NCI-H2227 treated with DMSO at 0.1 percent for 48 hours (cell line): Measurements from ENCODE around the gene MLH3.

Experiments used
- DNase-seq: peaks from one replicate; lab custom pipeline; 2025; lab: John Stamatoyannopoulos, UW

MLH3 gene

GRCh38 chr14:74984236-74985027, 66.8 kb downstream of the MLH3 start:
- no peak for DNase-seq

DNA sequence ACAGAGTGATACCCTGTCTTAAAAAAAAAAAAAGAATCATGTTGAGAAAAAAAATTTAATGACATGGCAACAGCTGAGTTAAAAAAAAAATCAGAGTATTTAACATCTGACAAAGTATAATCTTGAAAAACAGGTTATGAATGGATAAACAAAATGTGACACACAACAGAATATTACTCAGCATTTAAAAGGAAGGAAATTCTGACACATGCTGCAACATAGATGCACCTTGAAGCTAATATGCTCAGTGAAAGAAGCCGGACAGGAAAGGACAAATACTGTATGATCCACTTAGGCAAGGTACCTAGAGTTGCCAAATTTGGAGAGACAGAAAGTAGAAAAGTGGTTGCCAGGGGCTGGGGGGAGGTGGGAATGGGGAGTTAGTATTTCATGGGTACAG, 67.9 kb downstream of the MLH3 start:
- no peak for DNase-seq

GRCh38 chr14:74982661-74983060, 68.6 kb downstream of the MLH3 start:
- DNase-seq: no peak

DNA sequence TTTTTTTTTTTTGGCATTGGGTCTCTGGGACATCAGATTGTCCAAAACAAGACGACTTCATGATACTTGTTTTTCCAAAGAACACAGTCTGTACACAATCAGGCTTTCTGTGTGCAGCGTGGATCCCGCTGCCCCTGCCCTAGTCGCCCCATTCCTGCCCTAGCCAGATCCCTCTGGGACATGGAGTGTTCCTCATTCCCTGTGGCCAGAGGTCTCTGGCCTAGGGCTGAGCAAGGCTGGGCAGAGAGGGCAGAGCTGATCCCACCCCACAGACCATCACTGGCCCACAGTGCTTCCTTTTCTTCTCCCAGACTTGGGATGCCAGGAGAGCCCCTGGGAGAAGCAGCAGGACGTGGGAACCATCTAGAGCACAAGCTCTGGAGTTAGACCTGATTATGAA, 69.4 kb downstream of the MLH3 start:
- no peak for DNase-seq

GRCh38 chr14:74981462-74981782, 69.8 kb downstream of the MLH3 start:
- DNase-seq: no peak

DNA sequence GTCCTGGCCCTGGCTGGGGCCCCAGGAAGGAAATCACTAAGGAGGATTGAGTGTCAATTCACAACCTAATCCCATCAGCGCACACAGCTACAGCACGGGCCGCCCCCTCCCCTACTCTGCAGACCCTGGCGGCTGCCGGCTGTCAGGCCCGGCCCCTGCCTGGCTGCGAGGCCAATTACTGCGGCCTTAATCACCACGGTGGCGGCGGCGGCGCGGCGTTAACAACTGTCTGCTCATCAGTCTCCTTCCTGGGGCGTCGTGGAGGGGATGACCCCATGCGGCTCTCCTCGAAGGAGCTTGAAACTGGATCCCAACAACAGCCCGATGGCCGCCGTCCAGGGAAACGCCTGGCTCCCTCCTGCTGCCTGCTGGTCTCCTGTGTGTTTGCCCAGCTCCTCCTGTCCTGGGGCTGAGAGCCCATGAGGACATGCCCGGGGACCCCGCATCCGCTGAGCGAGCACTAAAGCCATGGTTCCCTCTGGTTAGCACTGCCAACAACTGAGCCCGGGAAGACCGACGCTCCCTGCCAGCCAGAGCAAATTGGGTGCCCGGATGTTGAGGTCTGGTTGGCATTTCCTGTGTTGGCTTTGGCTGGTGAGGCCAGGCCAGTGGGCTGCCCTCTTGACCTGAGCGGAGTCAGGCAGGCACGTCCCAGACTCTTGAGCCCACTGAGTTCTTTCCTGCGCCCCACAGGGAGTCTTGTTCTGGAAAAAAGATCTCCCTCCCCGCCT, 70.4 kb downstream of the MLH3 start:
- DNase-seq: peak; percentile 53

DNA sequence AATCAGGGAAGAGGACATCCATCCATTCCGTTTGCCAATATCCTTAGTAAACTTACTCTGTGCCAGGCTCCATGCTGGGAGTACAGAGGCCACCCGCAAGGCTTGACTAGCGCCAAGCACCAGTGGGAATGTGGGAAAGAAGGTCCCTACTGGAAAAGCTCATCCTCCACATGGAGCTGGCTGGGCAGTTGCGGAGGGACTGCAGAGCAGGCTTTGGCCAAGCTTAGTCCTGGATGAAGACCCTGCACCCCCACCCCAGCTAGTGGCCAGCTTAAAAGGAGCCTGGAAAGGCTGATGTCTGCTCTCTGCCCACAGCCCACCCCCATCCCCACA, 70.9 kb downstream of the MLH3 start:
- DNase-seq: no peak

- no peak for DNase-seq
Measured at GRCh38 chr14:74979442-74980397, 71.5 kb downstream of the MLH3 start.

DNA sequence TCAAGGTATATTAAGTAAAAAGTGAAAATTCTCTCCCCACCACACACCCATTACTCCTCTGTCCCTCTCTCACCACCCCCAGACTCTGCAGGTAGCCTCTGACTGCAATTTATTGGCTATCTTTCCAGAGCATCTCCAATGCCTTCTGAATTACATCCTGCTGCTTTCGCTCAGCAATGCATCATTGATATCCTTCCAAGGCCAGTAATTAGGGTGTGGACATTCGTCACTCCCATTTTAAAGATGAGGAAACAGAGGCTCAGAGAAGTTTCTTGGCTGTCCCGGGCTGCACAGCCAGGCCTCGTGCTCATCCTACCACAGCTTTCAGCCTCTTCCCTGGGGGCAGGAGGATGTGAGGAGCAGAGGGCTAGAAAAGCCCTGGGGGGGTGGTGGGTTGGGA, 72.2 kb downstream of the MLH3 start:
- no peak for DNase-seq

GRCh38 chr14:74978416-74978947, 72.8 kb downstream of the MLH3 start:
- DNase-seq: no peak

DNA sequence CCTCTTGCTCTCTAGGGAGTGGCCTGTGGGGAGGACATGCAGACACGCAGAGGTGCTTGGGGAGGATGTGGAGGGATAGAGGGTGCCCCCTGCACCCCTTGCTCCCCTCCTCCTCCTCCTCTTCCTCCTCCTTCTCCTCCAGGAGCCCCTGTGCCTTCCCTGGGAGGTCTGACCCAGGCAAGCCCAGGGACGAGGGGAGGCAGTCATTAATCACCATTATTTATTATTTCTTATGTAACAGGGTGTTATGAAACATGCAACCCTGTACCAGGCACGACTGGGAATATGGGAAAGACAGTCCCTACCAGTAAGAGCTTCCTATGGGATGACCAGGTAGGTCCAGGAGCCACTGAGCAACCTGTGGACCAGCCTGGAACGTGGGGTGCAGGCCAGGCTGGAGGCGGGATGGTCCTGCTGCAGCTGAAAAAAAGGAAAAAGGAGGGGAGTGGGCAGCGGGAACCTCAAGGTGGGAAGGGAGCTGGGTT, 73.3 kb downstream of the MLH3 start:
- DNase-seq: no peak

DNA sequence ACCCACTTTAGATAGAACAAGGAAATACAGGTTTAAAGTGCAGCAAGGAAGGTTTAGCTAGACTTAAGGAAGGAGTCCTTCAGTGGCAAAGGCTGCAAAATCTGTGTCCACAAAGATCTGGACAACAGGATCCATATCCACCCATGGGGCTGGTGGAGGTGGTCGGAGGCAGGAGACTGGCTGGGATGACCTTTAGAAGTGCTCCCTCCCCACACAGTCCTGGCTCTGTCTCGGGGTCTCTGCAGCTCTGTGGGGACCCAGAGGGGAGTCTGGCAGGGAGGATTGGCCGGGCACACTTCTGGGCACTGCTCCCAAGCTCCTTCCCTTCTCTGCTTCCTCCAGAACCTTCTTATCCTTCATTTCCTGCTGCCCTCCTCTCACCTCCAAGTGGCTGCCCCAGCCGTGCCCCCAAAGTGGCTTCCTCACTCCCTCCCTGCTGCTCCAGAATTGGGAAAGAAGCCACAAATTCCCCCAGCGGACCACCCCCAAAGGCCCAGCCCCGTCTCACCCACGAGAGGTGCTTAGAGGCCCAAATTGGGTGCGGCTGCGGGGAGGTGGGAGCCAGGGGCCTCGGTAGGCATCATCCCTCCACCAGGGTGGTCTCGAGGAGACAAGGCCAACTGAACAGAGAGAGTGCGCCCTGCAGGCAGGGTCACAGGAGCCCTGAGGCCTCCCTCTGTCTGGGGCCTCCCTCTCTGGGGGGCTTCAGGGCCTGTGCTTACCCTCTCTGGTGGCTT, 73.9 kb downstream of the MLH3 start:
- no peak for DNase-seq

- DNase-seq: no peak
Measured at GRCh38 chr14:74976264-74977113, 74.8 kb downstream of the MLH3 start.

- DNase-seq: no peak
Measured at GRCh38 chr14:74975059-74975810, 76.0 kb downstream of the MLH3 start.

GRCh38 chr14:74974364-74975058, 76.8 kb downstream of the MLH3 start:
- no peak for DNase-seq

GRCh38 chr14:74973905-74974363, 77.3 kb downstream of the MLH3 start:
- DNase-seq: no peak

GRCh38 chr14:74973003-74973653, 78.1 kb downstream of the MLH3 start:
- DNase-seq: no peak

GRCh38 chr14:74968811-74969210, 82.5 kb downstream of the MLH3 start:
- DNase-seq: no peak
